ENCODE results near the gene FKBP14.

Gene FKBP14

GRCh38 chr7:29972315-29972669 lies 54.2 kb downstream of the FKBP14 start:
- H3K27ac ChIP-seq = no peak overlapping the region
- H3K36me3 ChIP-seq = peaks cover 15% of the 10 kb centered on the region
- no peak overlapping the region for H3K4me3 ChIP-seq (ENCODE audit: low read depth, low read length)
- no peak for DNase-seq
- no peaks in the 10 kb centered on the region for H3K27me3 ChIP-seq (ENCODE audit: insufficient read depth, low read depth, severe bottlenecking)
- H3K9me3 ChIP-seq (ENCODE audit: severe bottlenecking) = no peaks in the 10 kb centered on the region
- TF ChIP-seq, protein P1, sequence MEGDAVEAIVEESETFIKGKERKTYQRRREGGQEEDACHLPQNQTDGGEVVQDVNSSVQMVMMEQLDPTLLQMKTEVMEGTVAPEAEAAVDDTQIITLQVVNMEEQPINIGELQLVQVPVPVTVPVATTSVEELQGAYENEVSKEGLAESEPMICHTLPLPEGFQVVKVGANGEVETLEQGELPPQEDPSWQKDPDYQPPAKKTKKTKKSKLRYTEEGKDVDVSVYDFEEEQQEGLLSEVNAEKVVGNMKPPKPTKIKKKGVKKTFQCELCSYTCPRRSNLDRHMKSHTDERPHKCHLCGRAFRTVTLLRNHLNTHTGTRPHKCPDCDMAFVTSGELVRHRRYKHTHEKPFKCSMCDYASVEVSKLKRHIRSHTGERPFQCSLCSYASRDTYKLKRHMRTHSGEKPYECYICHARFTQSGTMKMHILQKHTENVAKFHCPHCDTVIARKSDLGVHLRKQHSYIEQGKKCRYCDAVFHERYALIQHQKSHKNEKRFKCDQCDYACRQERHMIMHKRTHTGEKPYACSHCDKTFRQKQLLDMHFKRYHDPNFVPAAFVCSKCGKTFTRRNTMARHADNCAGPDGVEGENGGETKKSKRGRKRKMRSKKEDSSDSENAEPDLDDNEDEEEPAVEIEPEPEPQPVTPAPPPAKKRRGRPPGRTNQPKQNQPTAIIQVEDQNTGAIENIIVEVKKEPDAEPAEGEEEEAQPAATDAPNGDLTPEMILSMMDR (IDR thresholded peaks at IDR 0.05; ENCODE audit: low read depth, low read length) = no peak

DNA sequence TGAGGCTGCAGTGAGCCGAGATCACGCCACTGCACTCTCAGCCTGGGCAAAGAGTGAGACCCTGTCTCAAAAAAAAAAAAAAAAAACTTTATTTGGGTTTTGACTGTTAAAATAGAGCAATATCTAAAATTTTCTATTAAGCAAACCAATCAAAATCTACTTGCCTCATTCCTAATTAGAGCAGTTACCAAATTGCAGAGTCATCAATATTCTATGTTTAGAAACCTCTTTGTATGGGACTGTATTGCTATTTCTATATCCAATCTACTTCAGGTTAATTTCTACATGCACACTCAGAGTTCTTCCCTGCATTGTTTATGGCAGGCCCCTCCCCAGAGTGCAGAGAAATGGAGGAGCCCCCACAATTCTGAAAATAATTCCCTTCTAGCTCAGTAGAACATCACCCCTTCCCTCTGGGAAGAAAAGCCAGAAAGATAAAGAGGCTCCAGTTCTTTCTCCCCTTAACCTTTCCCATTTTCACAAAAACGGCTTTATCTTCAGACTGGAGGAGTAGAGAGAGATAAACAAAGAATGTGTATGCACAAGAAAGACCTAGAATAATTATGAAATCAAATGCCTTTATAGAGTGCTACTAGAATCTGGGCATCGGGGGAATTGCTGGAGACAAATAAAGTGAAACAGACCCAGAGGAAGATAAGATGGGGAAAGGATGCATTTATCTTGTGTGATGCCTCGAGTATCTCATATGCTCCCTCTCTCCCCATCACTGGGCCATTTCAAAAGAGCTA lies 54.8 kb downstream of the FKBP14 start:
- TF ChIP-seq, protein P1 (IDR thresholded peaks at IDR 0.05; ENCODE audit: low read depth, low read length) = no peak
- Histone ChIP-seq H3K9me3 (ENCODE audit: severe bottlenecking) (no peaks in the 10 kb centered on the region), H3K36me3 (peaks cover 15% of the 10 kb centered on the region), H3K27ac (no peak overlapping the region), H3K4me3 (ENCODE audit: low read depth, low read length) (no peak overlapping the region), H3K27me3 (ENCODE audit: insufficient read depth, low read depth, severe bottlenecking) (no peaks in the 10 kb centered on the region)
- no peak for DNase-seq

GRCh38 chr7:29970158-29970557 lies 56.3 kb downstream of the FKBP14 start:
- DNase-seq = no peak
- TF ChIP-seq, protein P1 (IDR thresholded peaks at IDR 0.05; ENCODE audit: low read depth, low read length) = no peak
- peaks cover 21% of the 10 kb centered on the region for H3K36me3 ChIP-seq
- no peak overlapping the region for H3K4me3 ChIP-seq (ENCODE audit: low read depth, low read length)
- no peak overlapping the region for H3K27ac ChIP-seq
- no peaks in the 10 kb centered on the region for H3K27me3 ChIP-seq (ENCODE audit: insufficient read depth, low read depth, severe bottlenecking)
- H3K9me3 ChIP-seq (ENCODE audit: severe bottlenecking) = no peaks in the 10 kb centered on the region

DNA sequence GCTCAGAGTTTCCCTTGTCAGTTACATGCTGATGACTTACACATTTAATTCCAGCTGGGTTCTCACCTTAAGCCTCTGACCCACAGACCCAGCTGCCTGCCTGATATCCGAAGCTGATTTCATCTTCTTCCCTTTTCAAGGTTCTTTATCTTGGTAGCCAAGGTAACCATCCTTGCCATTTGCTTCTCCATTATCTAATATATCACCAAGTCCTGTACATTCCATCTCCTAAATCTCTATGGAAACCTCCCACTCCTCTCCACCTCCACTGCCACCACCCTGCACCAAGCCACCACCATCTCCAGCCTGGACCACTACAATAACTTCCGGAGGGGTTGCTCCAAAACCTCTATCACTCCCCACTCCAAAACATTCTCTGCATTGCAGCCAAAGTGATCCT lies 56.8 kb downstream of the FKBP14 start:
- no peak overlapping the region for H3K27ac ChIP-seq
- no peak overlapping the region for H3K4me3 ChIP-seq (ENCODE audit: low read depth, low read length)
- no peak for DNase-seq
- H3K36me3 ChIP-seq = peaks cover 21% of the 10 kb centered on the region
- H3K27me3 ChIP-seq (ENCODE audit: insufficient read depth, low read depth, severe bottlenecking) = no peaks in the 10 kb centered on the region
- TF ChIP-seq, protein P1 (IDR thresholded peaks at IDR 0.05; ENCODE audit: low read depth, low read length) = no peak
- no peaks in the 10 kb centered on the region for H3K9me3 ChIP-seq (ENCODE audit: severe bottlenecking)

DNA sequence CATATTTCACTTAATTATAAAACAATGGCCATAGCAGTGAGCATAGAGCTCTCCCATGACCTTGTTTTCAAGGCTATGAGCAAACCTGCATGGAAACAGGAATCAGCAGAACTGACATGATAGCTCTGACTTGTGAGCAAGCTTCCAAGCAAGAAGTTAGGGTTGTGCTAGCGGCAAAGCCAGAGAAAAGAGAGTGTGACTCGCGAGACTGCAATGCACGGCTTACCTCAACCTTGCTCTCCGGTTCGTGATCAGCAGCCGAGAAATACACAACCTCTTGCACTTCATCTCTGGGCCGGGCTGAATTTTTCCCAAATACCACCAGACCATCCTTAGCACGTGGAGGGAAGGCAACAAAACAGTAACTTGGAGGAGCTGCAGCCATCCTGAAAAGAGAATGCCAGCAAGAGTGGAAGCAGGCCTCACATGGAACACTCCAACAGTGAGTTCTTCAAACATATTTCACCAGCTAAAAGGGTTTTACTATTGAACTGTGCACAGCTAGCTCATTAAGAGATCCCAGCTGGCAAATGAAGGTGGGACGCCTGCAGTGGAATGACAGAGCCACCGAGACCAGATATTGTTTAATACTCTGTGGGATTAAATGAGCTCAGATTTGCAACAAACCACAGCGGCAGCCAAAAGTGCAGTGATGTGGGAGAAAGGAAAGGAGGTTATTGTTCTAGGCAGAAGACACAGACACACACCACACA lies 57.7 kb downstream of the FKBP14 start:
- Histone ChIP-seq H3K4me3 (ENCODE audit: low read depth, low read length) (no peak overlapping the region), H3K9me3 (ENCODE audit: severe bottlenecking) (no peaks in the 10 kb centered on the region), H3K27ac (no peak overlapping the region), H3K27me3 (ENCODE audit: insufficient read depth, low read depth, severe bottlenecking) (no peaks in the 10 kb centered on the region), H3K36me3 (peaks cover 21% of the 10 kb centered on the region)
- DNase-seq = no peak
- TF ChIP-seq, protein P1 (IDR thresholded peaks at IDR 0.05; ENCODE audit: low read depth, low read length) = no peak
